GM20000 (cell line): Measurements from ENCODE around the gene CTSG.
"Not testable (repeated sequence)": the region's sequence is repeated elsewhere in the genome, so short reads cannot be mapped to it uniquely, and the experiment has no call there.

Source experiments
- DNase-seq: peaks from one replicate; pipeline ENCODE4 v3.0.0; 2012; ENCODE audit warnings: low spot score
- TF ChIP-seq, protein P1 (sequence below): IDR thresholded peaks from 2 replicates; pipeline ENCODE4 v1.5.1; 2012; ENCODE audit warnings: mild to moderate bottlenecking, control low read depth; ENCODE audit errors: extremely low read depth, missing control alignments

CTSG gene

DNA sequence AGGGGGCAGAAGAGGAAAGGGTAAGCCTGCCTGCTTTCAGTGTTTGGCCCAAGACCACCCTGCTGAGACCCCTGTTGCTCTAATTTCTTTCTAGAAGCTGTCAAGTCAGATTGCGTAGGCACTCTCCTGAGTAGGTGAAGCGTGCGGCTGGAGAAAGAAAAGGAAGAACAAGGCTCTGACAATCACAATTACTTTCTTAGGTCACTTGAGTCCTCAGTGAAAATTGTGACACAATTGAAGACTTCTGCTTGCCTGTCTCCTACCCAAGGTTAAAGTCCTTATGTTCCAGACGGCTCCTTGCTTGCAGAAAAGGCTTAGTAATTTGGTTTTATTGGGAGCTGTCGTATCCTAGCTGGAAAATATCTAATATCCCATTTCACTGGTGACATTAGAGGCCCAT, 721 bp upstream of the CTSG start:
- no peak for DNase-seq
- TF ChIP-seq, protein P1, sequence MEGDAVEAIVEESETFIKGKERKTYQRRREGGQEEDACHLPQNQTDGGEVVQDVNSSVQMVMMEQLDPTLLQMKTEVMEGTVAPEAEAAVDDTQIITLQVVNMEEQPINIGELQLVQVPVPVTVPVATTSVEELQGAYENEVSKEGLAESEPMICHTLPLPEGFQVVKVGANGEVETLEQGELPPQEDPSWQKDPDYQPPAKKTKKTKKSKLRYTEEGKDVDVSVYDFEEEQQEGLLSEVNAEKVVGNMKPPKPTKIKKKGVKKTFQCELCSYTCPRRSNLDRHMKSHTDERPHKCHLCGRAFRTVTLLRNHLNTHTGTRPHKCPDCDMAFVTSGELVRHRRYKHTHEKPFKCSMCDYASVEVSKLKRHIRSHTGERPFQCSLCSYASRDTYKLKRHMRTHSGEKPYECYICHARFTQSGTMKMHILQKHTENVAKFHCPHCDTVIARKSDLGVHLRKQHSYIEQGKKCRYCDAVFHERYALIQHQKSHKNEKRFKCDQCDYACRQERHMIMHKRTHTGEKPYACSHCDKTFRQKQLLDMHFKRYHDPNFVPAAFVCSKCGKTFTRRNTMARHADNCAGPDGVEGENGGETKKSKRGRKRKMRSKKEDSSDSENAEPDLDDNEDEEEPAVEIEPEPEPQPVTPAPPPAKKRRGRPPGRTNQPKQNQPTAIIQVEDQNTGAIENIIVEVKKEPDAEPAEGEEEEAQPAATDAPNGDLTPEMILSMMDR, result no peak

DNA sequence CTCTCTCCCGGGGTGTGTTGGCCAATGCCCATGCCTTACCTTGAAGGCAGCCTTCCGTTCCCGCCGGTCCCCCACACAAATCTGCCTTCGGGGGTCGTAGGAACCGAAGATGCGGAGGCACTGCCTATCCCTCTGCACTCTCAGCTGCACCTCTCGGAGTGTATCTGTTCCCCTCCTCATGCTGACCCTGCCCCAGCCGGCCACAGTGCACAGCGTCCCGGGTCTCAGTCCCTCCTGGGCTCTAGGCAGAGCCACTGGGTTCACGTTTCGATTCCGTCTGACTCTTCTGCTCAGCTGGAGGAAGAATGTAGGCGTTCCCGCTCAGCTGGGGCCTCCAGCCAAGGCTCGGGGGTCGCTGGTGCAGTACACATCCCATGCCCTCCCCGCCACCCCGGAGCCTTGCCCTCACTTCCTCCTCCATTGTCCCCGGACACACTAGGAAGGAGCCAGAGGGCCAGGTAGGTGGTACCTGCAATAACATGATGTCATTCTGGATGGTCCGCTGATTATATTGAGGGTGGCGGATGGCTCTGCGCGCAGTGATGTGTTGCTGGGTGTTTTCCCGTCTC, 1.8 kb downstream of the CTSG start:
- DNase-seq, result no peak
- TF ChIP-seq, protein P1, result no peak

DNA sequence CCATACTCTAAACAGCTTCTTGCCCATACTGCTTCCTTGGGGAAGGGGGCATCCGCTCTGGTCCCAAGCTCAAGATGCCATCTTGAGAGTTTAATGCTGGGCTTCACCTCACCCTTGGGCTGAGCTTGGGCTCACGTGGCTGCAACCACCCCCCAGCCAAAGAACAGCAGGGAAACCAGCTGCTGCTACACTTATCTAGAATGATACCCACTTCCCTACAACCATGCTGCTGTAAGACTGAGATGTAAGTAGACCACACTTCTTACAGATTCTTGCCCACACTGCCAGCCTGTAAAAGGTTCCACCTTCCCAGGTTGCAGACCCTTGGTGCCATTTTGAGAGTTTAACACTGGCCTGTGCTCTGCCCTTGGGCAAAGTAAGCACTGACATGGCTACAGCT, 9.7 kb downstream of the CTSG start:
- DNase-seq, result no peak
- TF ChIP-seq, protein P1, result no peak

DNA sequence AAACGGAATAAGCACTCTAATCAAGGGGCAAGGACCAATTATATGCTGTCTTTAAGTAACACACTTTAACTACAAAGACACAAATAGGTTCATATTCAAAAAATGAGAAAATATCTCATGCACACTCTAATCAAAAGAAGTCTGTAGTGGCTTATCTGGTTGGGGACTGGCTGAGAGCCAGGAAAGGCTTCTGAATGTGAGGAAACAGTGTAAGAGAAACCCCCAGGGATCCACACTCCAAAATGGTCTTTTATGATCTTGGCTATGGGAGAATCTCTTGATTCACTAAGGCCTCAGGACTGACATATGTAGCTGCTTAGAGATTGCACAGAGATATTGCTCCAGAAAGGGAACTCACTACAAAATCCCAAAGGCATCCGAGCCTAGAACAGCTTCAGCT, 10.3 kb downstream of the CTSG start:
- no peak for DNase-seq
- TF ChIP-seq, protein P1, result no peak

DNA sequence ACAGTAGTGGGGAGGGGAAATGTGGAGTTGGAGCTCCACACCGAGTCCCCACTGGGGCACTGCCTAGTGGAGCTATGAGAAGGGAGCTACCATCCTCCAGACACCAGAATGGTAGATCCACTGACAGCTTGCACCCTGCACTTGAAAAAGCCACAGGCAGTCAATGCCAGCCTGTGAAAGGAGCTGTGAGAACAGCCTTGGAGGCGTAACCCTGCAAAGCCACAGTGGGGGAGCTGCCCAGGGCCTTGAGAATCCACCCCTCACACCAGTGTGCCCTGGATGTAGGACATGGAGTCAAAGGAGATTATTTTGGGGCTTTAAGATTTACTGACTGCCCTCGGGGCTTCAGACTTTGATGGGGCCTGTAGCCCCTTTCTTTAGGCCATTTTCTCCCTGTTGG, 12.5 kb downstream of the CTSG start:
- TF ChIP-seq, protein P1, result no peak
- no peak for DNase-seq

DNA sequence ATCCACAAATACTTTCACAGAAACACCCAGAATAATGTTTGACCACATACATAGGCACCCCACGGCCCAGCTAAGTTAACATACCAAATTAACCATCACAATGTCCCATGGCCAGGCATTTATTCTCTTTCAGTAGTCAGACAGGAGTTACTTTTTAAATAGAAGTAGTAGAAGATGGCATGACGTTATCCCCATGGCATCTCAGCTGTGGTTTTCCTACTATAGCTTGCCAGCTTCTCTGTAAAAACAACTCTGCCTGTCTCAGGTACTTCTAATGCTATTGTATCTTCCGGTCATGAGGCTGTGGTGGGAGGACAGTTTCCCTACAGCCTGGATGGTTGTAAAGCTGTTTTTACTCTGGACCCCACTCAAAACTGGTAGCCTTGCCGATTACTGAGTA, 19.3 kb downstream of the CTSG start:
- DNase-seq, result no peak
- TF ChIP-seq, protein P1, result no peak

DNA sequence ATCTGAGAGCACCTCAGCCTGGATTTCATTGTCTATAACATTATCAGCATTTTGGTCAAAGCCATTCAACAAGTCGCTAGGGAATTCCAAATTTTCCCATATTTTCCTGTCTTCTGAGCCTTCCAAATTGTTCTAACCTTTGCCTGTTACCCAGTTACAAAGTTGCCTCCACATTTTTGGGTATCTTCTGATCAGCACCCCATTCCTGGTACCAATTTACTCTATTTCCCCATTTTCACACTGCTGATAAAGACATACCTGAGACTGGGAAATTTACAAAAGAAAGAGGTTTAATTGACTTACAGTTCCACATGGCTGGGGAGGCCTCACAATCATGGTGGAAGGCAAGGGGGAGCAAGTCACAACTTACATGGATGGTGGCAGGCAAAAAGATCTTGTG, 27.0 kb downstream of the CTSG start:
- not testable (repeated sequence) for DNase-seq

DNA sequence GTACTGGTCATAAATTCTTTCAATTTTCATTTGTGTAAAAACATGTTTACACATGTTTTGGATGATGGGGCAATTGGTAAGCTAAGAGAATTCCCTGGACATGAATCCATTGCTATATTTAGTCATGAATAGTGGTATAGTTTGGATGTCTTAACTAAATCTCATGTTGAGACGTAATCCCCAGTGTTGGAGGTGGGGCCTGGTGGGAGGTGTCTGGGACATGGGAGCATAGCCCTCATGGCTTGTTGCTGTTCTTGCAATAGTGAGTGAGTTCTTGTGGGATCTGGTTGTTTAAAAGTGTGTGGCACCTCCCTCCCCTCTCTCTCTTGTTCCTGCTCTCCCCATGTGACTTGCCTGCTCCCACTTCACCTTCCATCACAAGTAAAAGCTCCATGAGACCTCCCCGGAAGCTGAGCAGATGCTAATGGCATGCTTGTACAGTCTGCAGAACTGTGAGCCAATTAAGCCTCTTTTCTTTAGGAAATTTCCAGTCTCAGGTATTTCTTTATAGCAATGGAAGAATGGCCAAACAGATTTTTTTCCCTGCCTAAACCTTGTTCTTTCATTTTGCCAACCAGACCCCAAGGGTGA, 33.6 kb downstream of the CTSG start:
- DNase-seq, result no peak
- TF ChIP-seq, protein P1, result no peak
